AG08396 (cell line): Measurements from ENCODE around the gene TMEM154.
"Not testable (repeated sequence)": the region's sequence is repeated elsewhere in the genome, so short reads cannot be mapped to it uniquely, and the experiment has no call there.

Experiments used
- DNase-seq: peaks from one replicate; pipeline ENCODE4 v3.0.0; 2012; ENCODE audit warnings: low spot score, mixed read lengths

Gene TMEM154

DNA sequence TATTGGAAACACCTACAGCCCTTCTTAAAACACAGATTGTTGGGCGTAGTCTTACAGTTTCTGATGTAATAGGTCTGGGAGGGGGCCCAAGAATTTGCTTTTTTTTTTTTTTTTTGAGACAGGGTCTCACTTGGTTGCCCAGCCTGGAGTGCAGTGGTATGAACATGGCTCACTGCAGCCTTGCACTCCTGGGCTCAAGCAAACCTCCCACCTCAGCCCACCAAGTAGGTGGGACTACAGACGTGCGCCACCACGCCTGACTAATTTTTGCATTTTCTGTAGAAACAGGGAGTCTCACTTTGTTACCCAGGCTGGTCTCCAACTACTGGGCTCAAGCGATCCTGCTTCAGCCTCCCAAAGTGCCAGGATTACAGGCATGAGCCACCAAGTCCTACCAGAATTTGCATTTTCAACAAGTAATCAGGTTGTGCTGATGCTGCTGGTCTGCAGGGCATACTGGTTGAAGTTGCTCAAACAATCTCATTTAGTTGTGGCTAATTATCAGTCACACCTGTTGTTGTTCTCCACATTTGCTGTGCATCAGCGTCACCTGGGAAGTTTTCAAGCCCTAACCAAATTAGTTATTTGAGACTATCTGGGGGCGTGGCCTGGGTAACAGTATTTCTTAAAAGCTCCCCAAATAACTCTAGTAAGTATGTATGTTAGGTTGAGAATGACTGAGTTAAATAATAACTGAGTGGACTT, 14.0 kb downstream of the TMEM154 start:
- no peak for DNase-seq

DNA sequence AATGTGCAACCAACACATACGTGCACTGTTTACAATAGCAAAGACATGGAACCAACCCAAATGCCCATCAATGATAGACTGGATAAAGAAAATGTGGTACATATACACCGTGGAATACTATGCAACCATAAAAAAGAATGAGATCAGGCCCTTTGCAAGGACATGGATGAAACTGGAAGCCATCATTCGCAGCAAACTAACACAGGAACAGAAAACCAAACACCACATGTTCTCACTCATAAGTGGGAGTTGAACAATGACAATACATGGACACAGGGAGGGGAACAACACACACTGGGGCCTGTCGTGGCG, 15.8 kb downstream of the TMEM154 start:
- DNase-seq, result not testable (repeated sequence)

DNA sequence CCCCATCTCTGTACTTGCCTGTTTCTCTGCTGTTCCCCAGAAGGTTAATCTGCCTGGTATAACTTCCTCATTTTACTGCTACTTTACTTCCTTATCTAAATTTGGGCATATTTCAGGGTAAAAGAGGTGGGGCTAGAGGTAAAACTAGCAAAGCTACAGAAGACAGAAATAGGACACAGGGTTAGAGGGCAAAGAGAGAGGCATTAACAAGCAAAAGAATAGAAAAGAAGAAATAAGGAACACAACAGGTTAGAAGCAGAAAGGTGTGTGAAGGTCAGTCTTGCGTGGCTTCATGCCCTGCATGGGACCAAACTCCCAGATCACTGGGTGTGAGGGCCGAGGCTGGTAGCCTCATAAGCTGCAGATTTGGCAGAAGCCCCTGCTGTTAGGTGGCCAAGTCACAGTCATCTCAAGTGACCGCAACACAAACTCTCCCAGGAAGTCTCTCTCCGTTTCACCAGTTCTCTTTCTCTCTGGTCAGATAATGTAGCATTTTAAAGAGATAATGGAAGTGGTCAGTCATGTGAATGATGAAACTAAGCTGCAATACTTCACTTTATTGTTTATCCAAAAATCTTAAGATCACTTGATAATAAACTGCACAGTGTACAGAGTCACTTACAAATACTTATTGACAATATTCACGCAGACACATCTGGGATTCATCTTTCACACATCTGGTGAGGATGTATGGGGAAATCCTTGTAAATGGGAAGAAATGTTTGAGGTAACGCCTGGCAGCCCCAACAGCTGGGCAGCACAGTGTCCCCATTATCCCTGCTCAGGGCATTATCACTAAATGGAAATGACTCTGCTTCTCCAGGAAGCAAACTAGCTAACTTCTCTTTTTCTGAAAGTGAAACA, 16.4 kb downstream of the TMEM154 start:
- no peak for DNase-seq

DNA sequence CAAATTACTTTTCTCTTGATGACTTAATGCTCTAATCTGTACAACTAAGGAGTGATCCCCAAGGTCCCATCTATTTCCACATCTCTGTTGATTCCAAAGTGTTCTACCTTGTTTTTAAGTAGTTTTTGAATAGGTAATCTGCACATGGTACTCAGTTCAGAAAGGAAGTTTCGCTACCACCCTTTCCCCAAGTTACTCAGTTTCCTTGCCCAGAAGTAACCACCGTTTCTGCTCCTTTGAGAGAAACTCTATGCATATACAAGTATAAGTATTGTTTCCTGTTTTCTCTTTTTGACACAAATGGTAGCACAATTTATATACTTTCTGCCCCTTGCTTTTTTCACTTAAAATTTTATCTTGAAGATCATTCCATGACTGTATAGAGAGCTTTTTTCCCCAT, 18.1 kb downstream of the TMEM154 start:
- no peak for DNase-seq

DNA sequence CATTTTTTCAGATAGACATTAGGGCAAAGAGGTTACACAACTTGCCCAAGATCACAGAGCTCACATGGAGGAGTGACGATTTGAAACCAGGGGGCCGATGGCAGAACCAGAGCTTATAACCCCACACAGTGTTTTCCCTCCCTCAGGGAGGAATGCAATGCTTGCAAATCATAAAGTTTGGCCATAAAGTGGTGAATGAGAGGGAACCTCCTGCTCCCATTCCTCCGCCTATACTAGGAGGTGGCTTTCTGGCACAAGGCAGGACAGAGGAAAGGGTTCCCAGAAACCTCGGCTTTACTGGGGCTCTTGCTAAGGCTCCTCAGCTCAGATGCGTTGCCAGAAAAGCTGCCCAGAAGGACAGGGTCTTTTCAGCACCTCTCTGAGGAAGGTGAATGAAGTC, 19.3 kb downstream of the TMEM154 start:
- no peak for DNase-seq

DNA sequence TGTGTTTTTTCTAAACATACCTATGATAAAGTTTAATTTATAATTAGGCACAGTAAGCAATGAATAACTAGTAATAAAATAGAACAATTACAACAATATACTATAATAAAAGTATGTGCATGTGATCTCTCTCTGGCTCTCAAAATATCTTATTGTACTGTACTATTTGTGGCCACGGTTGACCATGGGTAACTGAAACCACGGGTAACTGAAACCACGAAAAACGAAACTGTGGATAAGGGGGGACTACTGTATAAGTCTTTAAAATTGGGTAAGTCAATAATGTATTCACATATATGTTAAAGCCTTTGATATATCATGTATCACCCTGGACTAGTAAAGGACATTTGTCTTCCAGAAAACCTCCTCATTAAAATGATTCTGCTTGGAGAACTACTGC, 20.0 kb downstream of the TMEM154 start:
- no peak for DNase-seq

DNA sequence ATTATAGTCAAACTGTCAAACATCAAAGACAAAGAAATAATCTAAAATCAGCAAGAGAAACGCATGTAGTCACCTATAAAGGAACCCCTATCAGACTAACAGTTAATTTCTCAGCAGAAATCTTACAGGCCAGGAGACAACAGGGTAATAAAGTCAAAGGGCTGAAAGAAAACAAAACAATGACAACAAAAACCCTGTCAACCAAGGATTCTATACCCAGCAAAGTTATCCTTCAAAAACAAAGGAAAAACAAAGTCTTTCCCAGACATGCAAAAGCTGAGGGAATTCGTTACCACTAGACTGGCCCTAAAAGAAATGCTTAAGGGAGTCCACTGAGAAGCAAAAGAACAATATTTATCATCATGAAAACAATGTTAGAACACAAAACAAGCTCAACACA, 22.1 kb downstream of the TMEM154 start:
- DNase-seq, result no peak

DNA sequence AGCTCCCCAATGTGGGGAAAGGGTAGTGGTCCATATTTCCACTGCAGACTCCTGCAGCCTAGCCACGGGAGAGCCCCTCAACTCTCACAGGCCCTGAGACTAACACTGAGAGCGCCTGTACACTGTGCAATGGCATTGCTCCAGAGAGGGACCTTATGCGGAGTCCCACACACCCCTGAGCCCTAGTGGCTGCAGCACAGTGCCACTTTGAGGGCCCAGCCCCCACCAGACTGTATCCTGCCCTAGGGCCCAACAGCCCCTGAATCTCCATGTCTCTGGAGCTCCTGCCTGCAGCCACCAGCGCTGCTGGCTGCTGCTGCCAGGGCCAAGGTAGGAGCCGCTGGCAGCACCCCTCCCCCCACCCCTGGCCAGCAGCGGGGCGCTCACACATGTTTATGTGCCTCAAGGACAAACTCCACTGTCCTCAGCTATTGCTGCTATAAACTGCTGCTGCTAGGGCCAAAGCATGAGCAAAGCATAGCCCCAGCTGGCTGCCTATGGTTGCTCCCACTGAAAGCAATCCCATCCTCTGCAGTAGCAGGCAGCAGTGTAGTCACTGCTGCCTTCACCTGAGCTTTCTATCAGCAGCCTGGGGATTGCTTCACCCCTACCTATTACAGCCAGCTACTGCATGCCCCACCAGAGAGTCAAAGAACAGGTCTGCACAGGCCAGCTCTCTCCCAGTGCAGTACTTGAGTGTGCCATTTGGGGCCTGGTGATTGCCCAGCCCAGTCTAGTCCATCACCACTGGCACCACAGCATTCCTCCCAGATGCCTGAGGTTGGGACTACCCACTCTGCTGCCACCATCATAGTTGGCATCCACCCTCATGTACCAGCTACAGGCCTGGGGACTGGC, 24.3 kb downstream of the TMEM154 start:
- no peak for DNase-seq

DNA sequence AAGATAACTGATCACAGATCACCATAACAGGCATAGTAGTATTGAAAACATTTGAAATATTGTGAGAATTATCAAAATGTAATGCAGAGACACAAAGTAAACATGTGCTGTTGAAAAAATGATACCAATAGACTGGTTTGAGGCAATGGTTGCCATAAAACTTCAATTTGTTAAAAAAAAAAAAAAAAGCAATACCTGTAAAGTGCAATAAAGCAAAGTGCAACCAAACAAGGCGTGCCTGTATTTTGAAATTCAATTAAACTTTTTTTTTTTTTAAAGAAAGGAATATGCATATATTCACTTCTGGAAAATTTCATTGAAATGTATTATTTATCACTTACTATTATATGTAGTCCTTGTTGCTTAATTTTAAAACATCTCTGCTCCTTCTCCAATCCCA, 27.7 kb downstream of the TMEM154 start:
- DNase-seq, result no peak

DNA sequence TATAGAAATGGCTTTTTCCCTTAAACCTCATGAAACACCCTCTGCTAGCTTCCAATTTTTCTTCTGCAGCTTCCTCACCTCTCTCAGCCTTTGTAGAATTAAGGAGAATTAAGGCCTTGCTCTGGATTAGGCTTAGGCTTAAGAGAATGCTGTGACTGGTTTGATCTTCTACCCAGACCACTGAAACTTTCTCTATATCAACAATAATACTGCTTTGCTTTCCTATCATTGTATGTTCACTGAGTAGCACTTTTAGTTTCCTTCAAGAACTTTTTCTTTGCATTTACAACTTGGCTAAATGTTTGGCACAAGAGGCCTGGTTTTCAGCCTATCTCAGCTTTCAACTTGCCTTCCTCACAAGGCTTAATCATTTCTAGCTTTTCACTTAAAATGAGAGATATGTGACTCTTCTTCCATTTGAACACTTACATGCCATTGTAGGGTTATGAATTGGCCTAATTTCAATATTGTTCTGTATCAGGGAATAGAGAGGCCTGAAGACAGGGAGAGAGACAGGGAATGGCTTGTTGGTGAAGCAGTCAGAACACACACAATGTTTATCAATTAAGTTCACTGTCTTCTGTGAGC, 28.2 kb downstream of the TMEM154 start:
- no peak for DNase-seq

DNA sequence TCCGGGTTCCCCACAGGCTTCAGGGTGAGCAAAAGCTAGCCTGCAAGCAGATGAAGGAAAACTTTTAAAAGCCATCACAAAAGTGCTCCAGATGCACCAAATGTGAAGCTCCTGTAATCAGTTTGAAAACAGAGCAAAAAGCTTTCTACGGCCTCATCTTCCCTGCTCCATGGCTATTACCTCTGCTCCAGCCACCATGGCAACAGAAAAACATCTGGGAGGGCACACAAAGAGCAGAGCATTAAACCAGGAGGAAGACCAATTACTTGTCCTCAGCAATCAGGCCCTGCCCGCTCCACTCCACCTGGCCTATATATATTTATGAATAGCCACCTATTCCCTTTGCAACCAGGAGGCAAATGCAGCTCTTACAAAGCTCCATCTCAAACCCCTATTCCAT, 33.6 kb downstream of the TMEM154 start:
- no peak for DNase-seq

DNA sequence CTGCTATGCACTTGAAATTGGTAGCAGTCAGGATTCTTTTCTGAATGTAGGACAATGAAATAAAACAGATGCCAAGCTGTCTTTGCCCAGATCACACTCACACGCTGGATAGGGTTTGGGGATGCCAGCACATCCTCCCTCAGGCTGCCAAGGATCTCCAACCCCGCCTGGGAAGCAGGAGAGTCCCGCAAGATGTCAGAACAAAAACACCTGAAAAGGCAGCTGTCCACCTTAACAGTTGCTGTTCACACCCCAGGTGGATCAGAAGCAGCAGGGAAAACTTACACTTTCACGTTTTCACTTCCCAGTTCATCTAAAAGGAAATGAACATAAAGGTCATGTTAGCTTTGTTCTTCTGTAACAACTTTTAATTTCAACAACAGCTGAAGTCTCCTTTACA, 35.7 kb downstream of the TMEM154 start:
- no peak for DNase-seq

DNA sequence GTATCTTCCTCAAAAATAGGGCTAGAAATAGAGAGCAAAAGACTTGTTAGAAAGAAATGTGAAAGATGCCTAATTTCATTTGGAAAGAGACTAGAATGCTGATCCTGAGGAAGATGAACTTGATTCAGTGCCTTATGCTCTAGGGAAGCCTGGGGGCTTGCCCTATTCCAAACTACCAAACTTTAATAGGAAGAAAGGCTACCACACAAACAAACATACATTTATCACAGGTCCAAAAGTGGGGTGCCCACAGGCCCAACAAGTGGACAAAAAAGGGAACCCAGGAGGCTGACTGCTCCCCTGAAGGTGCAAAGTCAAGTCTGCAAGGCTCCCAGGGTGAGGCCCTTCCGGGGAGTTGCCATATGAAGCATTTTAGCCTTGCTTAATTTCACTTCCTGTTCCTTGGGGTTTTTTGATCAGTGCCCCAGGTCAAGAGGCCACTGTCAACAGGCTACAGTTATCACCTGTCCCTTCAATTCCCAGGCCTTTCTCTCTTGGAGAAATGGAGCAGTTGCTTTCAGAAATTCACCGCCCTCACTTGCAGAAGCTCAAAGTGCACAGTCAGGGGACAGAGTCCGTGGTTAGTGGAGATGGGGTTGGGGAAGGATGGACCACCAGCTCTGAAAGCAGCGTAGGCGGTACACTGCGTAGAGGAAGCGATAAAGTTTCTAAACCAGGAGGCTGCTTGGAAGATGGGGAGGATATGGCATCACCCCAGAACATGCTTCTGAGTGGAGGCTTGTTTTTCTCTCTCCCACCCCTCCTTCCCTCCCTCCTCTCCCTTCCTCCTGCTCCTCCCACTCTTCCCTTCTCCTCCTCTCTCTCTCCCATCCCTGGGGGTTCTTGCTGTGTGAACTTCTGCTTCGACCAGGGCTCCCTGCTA, 36.4 kb downstream of the TMEM154 start:
- no peak for DNase-seq

DNA sequence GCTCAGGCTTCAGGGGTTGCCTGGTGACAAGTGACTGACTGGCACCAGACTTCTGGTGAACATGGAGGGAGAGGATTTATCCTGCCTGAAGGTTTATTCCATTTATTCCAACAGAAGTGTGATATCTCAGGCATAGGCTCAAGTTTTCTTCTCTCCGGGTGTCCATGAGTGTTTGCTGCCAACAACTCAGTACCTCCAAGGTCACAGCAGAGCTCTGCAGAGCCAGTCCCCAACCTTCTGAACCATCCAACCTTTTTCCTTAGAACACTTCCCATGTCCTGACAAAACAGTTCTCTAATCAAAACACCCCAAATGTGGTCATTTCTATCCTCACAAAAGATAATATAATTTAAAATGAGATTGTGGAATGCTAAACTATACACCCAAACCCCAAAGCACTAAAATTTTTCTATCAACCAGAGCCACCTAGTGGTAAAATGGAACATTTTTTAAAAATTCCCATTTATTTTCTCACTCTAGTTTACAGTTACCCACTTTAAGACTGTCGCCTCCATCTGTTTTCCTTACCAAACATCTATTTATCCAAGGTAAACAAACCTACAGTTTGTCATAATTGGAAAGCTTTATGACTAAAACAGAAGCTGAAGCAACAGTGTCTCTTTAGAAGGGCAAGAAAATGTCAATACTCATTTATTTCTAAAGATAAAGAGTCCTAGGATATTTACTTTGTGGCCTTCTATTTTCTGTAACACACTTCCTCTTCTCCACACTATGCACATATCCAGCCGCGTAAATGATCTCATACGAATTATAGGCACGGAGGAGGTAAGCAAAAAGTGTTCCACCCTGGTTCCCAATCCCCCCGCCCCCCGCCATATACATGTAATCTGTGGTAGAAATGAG, 39.5 kb downstream of the TMEM154 start:
- peak; percentile 47 for DNase-seq

DNA sequence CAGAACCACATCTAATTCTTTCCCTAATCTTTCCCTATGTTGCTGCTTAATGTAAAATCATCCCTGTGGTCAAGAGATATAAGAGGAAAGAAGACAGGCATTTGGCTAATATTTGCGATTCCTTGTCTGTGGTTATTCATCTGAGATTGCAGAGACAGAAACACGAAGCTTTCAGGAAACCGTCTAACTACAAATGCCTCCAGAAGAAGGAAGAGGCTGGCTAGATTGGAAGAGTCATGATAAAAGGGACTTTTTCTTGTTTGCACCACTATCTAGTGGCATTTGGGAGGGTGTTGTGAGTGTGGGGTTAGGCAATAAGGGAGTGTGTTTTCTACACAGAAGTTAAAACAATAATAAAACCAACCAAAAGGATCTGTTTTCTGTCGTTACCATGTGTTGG, 43.9 kb downstream of the TMEM154 start:
- no peak for DNase-seq

DNA sequence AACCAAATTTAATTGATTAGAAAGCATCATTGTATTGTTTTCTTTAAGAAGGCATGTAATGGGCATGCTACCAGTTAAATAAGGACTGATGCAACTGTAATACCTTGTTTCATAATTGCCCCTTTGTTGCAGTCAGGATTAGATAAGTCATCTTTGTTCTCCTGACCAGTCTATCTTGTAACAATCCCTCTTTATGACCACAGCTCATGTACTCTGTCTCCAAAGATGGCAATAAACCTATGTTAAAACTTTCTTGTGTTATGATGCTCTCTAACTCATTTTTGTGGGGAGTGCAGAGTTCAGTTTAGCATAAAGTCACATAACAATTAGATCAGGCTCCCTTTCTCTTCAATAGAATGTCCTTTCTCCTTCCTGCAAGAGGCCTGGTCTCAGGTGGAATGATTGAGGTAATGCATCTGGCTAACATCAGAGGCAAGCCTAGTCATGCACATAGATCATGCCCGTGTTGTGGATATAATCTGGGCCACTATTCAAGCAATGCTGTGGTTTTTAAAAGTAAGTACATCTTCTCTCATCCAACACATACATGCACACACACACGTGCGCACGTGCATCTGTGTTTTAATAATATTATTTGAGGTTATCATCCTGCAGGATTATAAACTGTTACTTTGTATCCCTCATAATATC, 45.6 kb downstream of the TMEM154 start:
- no peak for DNase-seq

DNA sequence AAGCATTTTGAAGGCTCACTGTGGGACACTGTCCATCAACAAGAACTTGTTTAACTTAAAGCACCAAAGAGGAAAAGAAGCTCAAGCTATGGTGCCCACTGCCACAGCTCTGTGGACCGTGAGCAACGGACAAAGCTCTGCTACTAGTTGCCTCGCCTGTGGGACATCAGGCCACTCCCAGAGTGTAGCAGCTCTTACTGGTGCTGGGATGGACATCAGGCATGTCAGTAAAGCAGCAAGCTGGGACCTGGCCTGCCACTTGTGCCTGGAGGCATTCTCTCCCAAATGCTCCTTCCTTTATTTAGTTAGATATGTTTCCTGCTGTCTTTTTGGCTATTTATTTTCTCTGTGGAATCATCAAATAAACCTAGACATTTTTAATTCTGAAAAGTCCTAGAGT, 46.7 kb downstream of the TMEM154 start:
- DNase-seq, result no peak

DNA sequence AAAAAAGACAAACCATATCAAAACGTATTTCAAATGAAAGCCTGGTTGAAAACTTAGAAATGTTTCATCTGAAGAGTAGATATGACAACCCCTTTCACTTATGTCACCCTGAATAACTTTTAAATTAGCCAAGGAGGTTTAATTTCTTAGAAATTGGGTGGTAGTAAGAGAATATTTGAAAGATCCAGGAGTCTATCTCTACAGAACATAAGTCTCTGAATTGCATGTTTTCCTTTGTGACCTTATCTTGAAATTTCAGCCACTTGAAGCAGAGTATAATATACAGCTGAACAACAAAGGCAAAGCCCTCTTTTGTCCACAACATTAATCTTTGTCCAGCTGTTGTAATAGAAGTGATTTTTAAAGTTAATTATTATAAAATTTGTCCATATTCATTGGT, 49.5 kb downstream of the TMEM154 start:
- DNase-seq, result no peak

DNA sequence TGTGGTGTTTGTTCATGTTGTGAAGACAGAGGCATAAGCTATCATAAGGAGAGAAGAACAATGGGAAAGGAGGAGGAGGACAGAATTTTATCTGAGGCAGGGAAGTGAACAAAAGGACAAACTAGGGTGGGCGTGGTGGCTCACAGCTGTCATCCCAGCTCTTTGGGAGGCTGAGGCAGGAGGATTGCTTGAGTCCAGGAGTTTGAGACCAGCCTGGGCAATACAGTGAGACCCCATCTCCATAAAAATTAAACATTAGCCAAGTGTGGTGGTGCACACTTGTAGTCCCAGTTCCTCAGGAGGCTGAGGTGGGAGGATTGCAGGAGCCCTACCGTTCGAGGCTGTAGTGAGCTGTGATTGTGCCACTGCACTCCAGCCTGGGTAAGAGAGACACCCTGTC, 49.9 kb downstream of the TMEM154 start:
- no peak for DNase-seq

DNA sequence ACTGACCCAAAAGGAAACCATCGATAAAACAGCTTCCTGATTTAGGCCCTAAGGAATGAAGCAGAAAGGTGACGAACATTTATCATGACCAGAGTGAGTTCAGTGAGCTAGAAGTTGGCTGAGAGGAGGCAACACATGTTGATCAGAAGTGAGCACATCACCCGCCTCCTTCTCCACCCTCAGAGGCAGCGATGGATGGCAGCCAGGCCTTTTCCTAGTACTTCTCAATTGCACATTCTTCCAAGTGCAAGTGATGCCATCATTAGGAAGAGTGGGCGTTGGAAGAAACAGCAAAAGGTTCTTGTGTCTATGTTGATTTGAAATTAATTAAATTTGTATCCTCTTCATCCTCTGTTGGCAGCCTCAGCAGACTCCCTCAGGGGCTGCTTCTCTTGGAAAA, 51.7 kb downstream of the TMEM154 start:
- no peak for DNase-seq
